GM23338 (cell line): ENCODE measurements around the gene ZNF189. TPM values are rescaled to one million over a fixed set of nuclear protein-coding genes. Genes with fewer than 3 reads are reported as not detected.

Experiments used
- ATAC-seq: fragments of 200-7000 bp; cut with Tn5 transposase; 3 replicates; pipeline ENCODE4 v1.9.1; 2020
- DNase-seq: peaks from one replicate; pipeline ENCODE4 v3.0.0-alpha.2; 2015; ENCODE audit warnings: low spot score
- H2AFZ ChIP-seq: fragments of 200-600 bp; sonication (generic); 2 replicates; pipeline ENCODE4 v1.8.0; 2016; ENCODE audit warnings: antibody characterized with exemption, mild to moderate bottlenecking, moderate library complexity
- H3F3A ChIP-seq: fragments of 200-600 bp; sonication (generic); replicated peaks from 2 replicates; pipeline ENCODE4 v1.8.0; 2017; ENCODE audit warnings: antibody characterized with exemption, mixed run types, low read depth
- H3K27ac ChIP-seq: fragments of 200-600 bp; sonication (generic); 2 replicates; pipeline ENCODE4 v1.6.1; 2016; ENCODE audit warnings: low read depth
- H3K27me3 ChIP-seq: fragments of 200-600 bp; sonication (generic); 2 replicates; pipeline ENCODE4 v1.8.0; 2016; ENCODE audit warnings: mild to moderate bottlenecking, mixed run types, moderate library complexity; ENCODE audit not compliant: insufficient read depth
- H3K36me3 ChIP-seq: fragments of 200-600 bp; sonication (generic); 2 replicates; pipeline ENCODE4 v1.8.0; 2016; ENCODE audit warnings: mild to moderate bottlenecking; ENCODE audit not compliant: insufficient read depth
- H3K4me1 ChIP-seq: fragments of 200-600 bp; sonication (generic); 2 replicates; pipeline ENCODE4 v1.8.0; 2016; ENCODE audit warnings: mild to moderate bottlenecking, moderate library complexity; ENCODE audit not compliant: insufficient read depth
- H3K4me2 ChIP-seq: fragments of 200-600 bp; sonication (generic); 2 replicates; pipeline ENCODE4 v1.7.1; 2017; ENCODE audit warnings: mixed run types
- H3K4me3 ChIP-seq: fragments of 200-600 bp; sonication (generic); 2 replicates; pipeline ENCODE4 v1.6.1; 2016; ENCODE audit warnings: mixed run types
- H3K79me2 ChIP-seq: fragments of 200-600 bp; sonication (generic); replicated peaks from 2 replicates; pipeline ENCODE4 v1.8.0; 2017; ENCODE audit warnings: mild to moderate bottlenecking; ENCODE audit not compliant: insufficient read depth
- H3K9me2 ChIP-seq: fragments of 200-600 bp; sonication (generic); 2 replicates; pipeline ENCODE4 v1.8.0; 2017; ENCODE audit not compliant: insufficient read depth
- H4K20me1 ChIP-seq: fragments of 200-600 bp; sonication (generic); replicated peaks from 2 replicates; pipeline ENCODE4 v1.8.0; 2017; ENCODE audit warnings: mild to moderate bottlenecking; ENCODE audit not compliant: insufficient read depth
- H3K27ac Mint-ChIP-seq: 2 replicates; pipeline ENCODE4 v1.8.0; 2020; ENCODE audit warnings: inconsistent platforms, mild to moderate bottlenecking, moderate library complexity, mixed read lengths
- H3K27me3 Mint-ChIP-seq: 3 replicates; pipeline ENCODE4 v1.8.0; 2022; ENCODE audit warnings: low read depth, mild to moderate bottlenecking, moderate library complexity, mixed read lengths, inconsistent platforms; ENCODE audit not compliant: insufficient read depth, poor library complexity
- H3K36me3 Mint-ChIP-seq: 3 replicates; pipeline ENCODE4 v1.8.0; 2021; ENCODE audit warnings: low read depth, mild to moderate bottlenecking, inconsistent platforms, moderate library complexity, mixed read lengths
- H3K4me1 Mint-ChIP-seq: 3 replicates; pipeline ENCODE4 v1.8.0; 2020; ENCODE audit warnings: mild to moderate bottlenecking, inconsistent platforms, mixed read lengths
- H3K4me3 Mint-ChIP-seq: 3 replicates; pipeline ENCODE4 v1.8.0; 2021; ENCODE audit warnings: moderate library complexity, mild to moderate bottlenecking, inconsistent platforms, mixed read lengths
- H3K9me3 Mint-ChIP-seq: 3 replicates; pipeline ENCODE4 v1.8.0; 2020; ENCODE audit warnings: moderate library complexity, mild to moderate bottlenecking, inconsistent platforms, mixed read lengths
- ETS1 ChIP-seq: IDR thresholded peaks from 2 replicates; pipeline ENCODE4 v1.6.1; 2016; ENCODE audit warnings: antibody characterized with exemption
- EZH2 ChIP-seq: fragments of 200-600 bp; sonication (generic); IDR thresholded peaks from one replicate; pipeline ENCODE4 v1.8.0; 2017; ENCODE audit warnings: antibody characterized with exemption, mild to moderate bottlenecking, low read depth; ENCODE audit not compliant: unreplicated experiment
- EZH2phosphoT487 ChIP-seq: fragments of 200-600 bp; sonication (generic); IDR thresholded peaks from one replicate; pipeline ENCODE4 v1.8.1; 2018; ENCODE audit warnings: antibody characterized with exemption; ENCODE audit not compliant: unreplicated experiment
- NANOG ChIP-seq: IDR thresholded peaks from 2 replicates; pipeline ENCODE4 v1.6.1; 2016; ENCODE audit warnings: antibody characterized with exemption, borderline replicate concordance
- POLR2AphosphoS5 ChIP-seq: IDR thresholded peaks from 2 replicates; pipeline ENCODE4 v1.6.1; 2016; ENCODE audit warnings: antibody characterized with exemption, low read depth
- REST ChIP-seq: IDR thresholded peaks from one replicate; pipeline ENCODE4 v1.6.1; 2018; ENCODE audit warnings: antibody characterized with exemption; ENCODE audit not compliant: unreplicated experiment
- polyA plus RNA-seq: library from polyadenylated mRNA; unstranded; fragments of >200 nt; fragmentation: Nextera tagmentation; extraction: Ambion mirVana; gene quantifications from 2 replicates; pipeline ENCODE4 v1.2.1, GENCODE V29; 2016
- total RNA-seq: library from RNA; depleted of rRNA; stranded (reverse); fragments of >200 nt; shearing (Covaris generic); gene quantifications from 2 replicates; pipeline ENCODE4 v1.2.3, GENCODE V29; 2014
- TF ChIP-seq, protein P1 (sequence below), 2 experiments: fragments of 200-600 bp in 1 of 2; sonication (generic) in 1 of 2; conservative IDR thresholded peaks; 2 replicates each; pipeline versions ENCODE4 v1.5.1 to v1.6.1; 2016 to 2017; ENCODE audit warnings: antibody characterized with exemption in 2 of 2, low read depth in 2 of 2, mild to moderate bottlenecking in 2 of 2, moderate library complexity in 1 of 2
- TF ChIP-seq, protein P2 (sequence below): fragments of 250-450 bp; sonication (Bioruptor Pico); IDR thresholded peaks from 2 replicates; pipeline ENCODE4 v1.5.0; 2020; ENCODE audit warnings: mild to moderate bottlenecking, moderate library complexity

Gene ZNF189
- total and polyA plus RNA-seq, 2 experiments from 2014 or later: 5.8 to 10.6 TPM

GRCh38 chr9:101421653-101422065, 23.0 kb downstream of the ZNF189 start (continued):
- TF ChIP-seq, protein P1, sequence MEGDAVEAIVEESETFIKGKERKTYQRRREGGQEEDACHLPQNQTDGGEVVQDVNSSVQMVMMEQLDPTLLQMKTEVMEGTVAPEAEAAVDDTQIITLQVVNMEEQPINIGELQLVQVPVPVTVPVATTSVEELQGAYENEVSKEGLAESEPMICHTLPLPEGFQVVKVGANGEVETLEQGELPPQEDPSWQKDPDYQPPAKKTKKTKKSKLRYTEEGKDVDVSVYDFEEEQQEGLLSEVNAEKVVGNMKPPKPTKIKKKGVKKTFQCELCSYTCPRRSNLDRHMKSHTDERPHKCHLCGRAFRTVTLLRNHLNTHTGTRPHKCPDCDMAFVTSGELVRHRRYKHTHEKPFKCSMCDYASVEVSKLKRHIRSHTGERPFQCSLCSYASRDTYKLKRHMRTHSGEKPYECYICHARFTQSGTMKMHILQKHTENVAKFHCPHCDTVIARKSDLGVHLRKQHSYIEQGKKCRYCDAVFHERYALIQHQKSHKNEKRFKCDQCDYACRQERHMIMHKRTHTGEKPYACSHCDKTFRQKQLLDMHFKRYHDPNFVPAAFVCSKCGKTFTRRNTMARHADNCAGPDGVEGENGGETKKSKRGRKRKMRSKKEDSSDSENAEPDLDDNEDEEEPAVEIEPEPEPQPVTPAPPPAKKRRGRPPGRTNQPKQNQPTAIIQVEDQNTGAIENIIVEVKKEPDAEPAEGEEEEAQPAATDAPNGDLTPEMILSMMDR (conservative IDR thresholded peaks at IDR 0.05; ENCODE audit: low read depth in 2 of 2): no peak
- TF ChIP-seq REST (no peak), NANOG (no peak), ETS1 (no peak)

- TF ChIP-seq ETS1 (no peak), POLR2AphosphoS5 (no peak), EZH2phosphoT487 (no peak), EZH2 (no peak)
- TF ChIP-seq, protein P1 (conservative IDR thresholded peaks at IDR 0.05; ENCODE audit: low read depth in 2 of 2): no peak
- TF ChIP-seq, protein P2, sequence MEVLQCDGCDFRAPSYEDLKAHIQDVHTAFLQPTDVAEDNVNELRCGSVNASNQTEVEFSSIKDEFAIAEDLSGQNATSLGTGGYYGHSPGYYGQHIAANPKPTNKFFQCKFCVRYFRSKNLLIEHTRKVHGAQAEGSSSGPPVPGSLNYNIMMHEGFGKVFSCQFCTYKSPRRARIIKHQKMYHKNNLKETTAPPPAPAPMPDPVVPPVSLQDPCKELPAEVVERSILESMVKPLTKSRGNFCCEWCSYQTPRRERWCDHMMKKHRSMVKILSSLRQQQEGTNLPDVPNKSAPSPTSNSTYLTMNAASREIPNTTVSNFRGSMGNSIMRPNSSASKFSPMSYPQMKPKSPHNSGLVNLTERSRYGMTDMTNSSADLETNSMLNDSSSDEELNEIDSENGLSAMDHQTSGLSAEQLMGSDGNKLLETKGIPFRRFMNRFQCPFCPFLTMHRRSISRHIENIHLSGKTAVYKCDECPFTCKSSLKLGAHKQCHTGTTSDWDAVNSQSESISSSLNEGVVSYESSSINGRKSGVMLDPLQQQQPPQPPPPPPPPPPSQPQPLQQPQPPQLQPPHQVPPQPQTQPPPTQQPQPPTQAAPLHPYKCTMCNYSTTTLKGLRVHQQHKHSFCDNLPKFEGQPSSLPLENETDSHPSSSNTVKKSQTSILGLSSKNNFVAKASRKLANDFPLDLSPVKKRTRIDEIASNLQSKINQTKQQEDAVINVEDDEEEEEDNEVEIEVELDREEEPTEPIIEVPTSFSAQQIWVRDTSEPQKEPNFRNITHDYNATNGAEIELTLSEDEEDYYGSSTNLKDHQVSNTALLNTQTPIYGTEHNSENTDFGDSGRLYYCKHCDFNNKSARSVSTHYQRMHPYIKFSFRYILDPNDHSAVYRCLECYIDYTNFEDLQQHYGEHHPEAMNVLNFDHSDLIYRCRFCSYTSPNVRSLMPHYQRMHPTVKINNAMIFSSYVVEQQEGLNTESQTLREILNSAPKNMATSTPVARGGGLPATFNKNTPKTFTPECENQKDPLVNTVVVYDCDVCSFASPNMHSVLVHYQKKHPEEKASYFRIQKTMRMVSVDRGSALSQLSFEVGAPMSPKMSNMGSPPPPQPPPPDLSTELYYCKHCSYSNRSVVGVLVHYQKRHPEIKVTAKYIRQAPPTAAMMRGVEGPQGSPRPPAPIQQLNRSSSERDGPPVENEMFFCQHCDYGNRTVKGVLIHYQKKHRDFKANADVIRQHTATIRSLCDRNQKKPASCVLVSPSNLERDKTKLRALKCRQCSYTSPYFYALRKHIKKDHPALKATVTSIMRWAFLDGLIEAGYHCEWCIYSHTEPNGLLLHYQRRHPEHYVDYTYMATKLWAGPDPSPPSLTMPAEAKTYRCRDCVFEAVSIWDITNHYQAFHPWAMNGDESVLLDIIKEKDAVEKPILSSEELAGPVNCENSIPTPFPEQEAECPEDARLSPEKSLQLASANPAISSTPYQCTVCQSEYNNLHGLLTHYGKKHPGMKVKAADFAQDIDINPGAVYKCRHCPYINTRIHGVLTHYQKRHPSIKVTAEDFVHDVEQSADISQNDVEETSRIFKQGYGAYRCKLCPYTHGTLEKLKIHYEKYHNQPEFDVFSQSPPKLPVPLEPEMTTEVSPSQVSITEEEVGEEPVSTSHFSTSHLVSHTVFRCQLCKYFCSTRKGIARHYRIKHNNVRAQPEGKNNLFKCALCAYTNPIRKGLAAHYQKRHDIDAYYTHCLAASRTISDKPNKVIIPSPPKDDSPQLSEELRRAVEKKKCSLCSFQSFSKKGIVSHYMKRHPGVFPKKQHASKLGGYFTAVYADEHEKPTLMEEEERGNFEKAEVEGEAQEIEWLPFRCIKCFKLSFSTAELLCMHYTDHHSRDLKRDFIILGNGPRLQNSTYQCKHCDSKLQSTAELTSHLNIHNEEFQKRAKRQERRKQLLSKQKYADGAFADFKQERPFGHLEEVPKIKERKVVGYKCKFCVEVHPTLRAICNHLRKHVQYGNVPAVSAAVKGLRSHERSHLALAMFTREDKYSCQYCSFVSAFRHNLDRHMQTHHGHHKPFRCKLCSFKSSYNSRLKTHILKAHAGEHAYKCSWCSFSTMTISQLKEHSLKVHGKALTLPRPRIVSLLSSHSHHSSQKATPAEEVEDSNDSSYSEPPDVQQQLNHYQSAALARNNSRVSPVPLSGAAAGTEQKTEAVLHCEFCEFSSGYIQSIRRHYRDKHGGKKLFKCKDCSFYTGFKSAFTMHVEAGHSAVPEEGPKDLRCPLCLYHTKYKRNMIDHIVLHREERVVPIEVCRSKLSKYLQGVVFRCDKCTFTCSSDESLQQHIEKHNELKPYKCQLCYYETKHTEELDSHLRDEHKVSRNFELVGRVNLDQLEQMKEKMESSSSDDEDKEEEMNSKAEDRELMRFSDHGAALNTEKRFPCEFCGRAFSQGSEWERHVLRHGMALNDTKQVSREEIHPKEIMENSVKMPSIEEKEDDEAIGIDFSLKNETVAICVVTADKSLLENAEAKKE (CRISPR knock-in tag): no peak
- Mint-ChIP-seq H3K36me3 (no peaks in the 10 kb centered on the region), H3K4me3 (no peak overlapping the region), H3K27me3 (peaks cover 3% of the 10 kb centered on the region), H3K9me3 (no peaks in the 10 kb centered on the region), H3K4me1 (peaks cover 2% of the 10 kb centered on the region; the same call in 2 of the 3 replicates), H3K27ac (no peak overlapping the region)
- Histone ChIP-seq H3K4me3 (no peak overlapping the region), H3K4me2 (no peak overlapping the region), H3K27me3 (no peaks in the 10 kb centered on the region), H3K27ac (no peak overlapping the region), H2AFZ (no peak overlapping the region), H3F3A (no peaks in the 10 kb centered on the region), H3K36me3 (no peaks in the 10 kb centered on the region), H4K20me1 (no peaks in the 10 kb centered on the region), H3K9me2 (peaks cover 12% of the 10 kb centered on the region), H3K79me2 (no peaks in the 10 kb centered on the region), H3K4me1 (no peaks in the 10 kb centered on the region)
- DNase-seq: no peak
- no peak for ATAC-seq
Measured at GRCh38 chr9:101427358-101427757, 28.7 kb downstream of the ZNF189 start.
